CD4-positive, alpha-beta T cell (primary cell): ENCODE results near the gene IKZF1. TPM values are rescaled to one million over a fixed set of nuclear protein-coding genes. Genes with fewer than 3 reads are reported as not detected.
A peak's percentile ranks its signal among the peaks of the same experiment; 100 is the strongest.

Experiments
- ATAC-seq: fragments of 200-7000 bp; cut with Tn5 transposase; one replicate; pipeline ENCODE4 v1.10.0; 2022; ENCODE audit warnings: mild to moderate bottlenecking; ENCODE audit not compliant: poor library complexity
- CTCF ChIA-PET: fragments of 350-600 bp; sonication (Branson Sonifier 250); formaldehyde crosslinking; loops from one replicate; lab custom pipeline; 2021; ENCODE audit warnings: antibody characterized with exemption, inconsistent platforms; lab: Charles Lee
- POLR2A ChIA-PET: fragments of 350-600 bp; sonication (Branson Sonifier 250); formaldehyde crosslinking; loops from one replicate; lab custom pipeline; 2021; ENCODE audit warnings: antibody characterized with exemption, inconsistent platforms; lab: Charles Lee
- DNase-seq, 14 experiments: peaks; one replicate each; pipeline ENCODE4 v3.0.0-alpha.2; 2013 to 2020; ENCODE audit warnings: mixed read lengths in 2 of 14
- H3K27ac ChIP-seq, 2 donors: one replicate each; pipeline versions ENCODE4 v1.5.1 to v1.7.0; 2013; ENCODE audit warnings: low read length in 2 of 2, low read depth in 1 of 2, mild to moderate bottlenecking in 1 of 2
- H3K27me3 ChIP-seq, 2 experiments: 1 replicate in 1 of 2; 2 replicates in 1 of 2; pipeline versions ENCODE4 v1.6.1 to v1.7.0; 2013; ENCODE audit warnings: low read length in 2 of 2, control low read depth in 1 of 2, mild to moderate bottlenecking in 1 of 2, moderate library complexity in 1 of 2; ENCODE audit not compliant: insufficient read depth in 2 of 2, control insufficient read depth in 1 of 2
- H3K36me3 ChIP-seq: one replicate; pipeline ENCODE4 v1.6.1; 2013; ENCODE audit warnings: low read length, control low read depth; ENCODE audit not compliant: insufficient read depth
- H3K4me1 ChIP-seq: one replicate; pipeline ENCODE4 v1.6.1; 2013; ENCODE audit warnings: low read length, control low read depth; ENCODE audit not compliant: insufficient read depth
- H3K4me3 ChIP-seq: one replicate; pipeline ENCODE4 v1.5.1; 2013; ENCODE audit warnings: mild to moderate bottlenecking, low read length, moderate library complexity
- H3K9me3 ChIP-seq, 2 experiments: 1 replicate in 1 of 2; 2 replicates in 1 of 2; pipeline versions ENCODE4 v1.6.1 to v1.7.0; 2013; ENCODE audit warnings: low read length in 2 of 2, mild to moderate bottlenecking in 2 of 2, control low read depth in 1 of 2, moderate library complexity in 1 of 2; ENCODE audit not compliant: control insufficient read depth in 1 of 2, insufficient read depth in 1 of 2
- H3K27ac Mint-ChIP-seq: one replicate; pipeline ENCODE4 v1.8.0; 2020; ENCODE audit warnings: mixed read lengths
- H3K27me3 Mint-ChIP-seq: one replicate; pipeline ENCODE4 v1.8.0; 2021; ENCODE audit warnings: mixed read lengths
- H3K36me3 Mint-ChIP-seq: one replicate; pipeline ENCODE4 v1.8.0; 2021; ENCODE audit warnings: low read depth, mixed read lengths
- H3K4me1 Mint-ChIP-seq: one replicate; pipeline ENCODE4 v1.8.0; 2021; ENCODE audit warnings: low read depth, mixed read lengths
- H3K4me3 Mint-ChIP-seq: one replicate; pipeline ENCODE4 v1.8.0; 2020; ENCODE audit warnings: mild to moderate bottlenecking, mixed read lengths
- H3K9me3 Mint-ChIP-seq: one replicate; pipeline ENCODE4 v1.8.0; 2020; ENCODE audit warnings: mixed read lengths
- CTCF ChIP-seq: fragments of 200-600 bp; IDR thresholded peaks from one replicate; pipeline ENCODE4 v1.8.0; 2022; ENCODE audit warnings: antibody characterized with exemption, mild to moderate bottlenecking
- intact Hi-C, 2 experiments: fragments of 100-400 bp; cut with DNase I in 1 of 2; cut with micrococcal nuclease in 1 of 2; formaldehyde crosslinking; loops; one replicate each; pipeline versions ENCODE4 v1.15.1 to v1.9.0; 2023 to 2025; cut with DNase I, micrococcal nuclease
- total RNA-seq, 174 experiments: library from RNA in 2 of 174; stranded (reverse) in 2 of 174; gene quantifications; one replicate each; pipeline ENCODE4 v1.2.3 and lab custom pipeline; 2021 to 2026

IKZF1 gene
- total RNA-seq, 2 experiments from 2014 or later = 297 to 300 TPM

- peaks cover 66% of the 10 kb centered on the region for H3K4me1 ChIP-seq
- no peaks in the 10 kb centered on the region for H3K27me3 ChIP-seq
- peaks cover 88% of the 10 kb centered on the region for H3K4me1 Mint-ChIP-seq
- H3K9me3 Mint-ChIP-seq = no peaks in the 10 kb centered on the region
- H3K9me3 ChIP-seq = no peaks in the 10 kb centered on the region
- peak overlapping the region; percentile 11 to 40 for H3K27ac ChIP-seq
- DNase-seq (peak in 1 of 14 experiments; percentile 8), ATAC-seq (no peak)
- H3K36me3 Mint-ChIP-seq = peaks cover 99% of the 10 kb centered on the region
- H3K4me3 ChIP-seq = no peak overlapping the region
- CTCF ChIA-PET = interaction anchor here (0.9 kb wide), 1 partner anchor 12 kb away, joined by 3 read pairs; no protein-coding TSS in a partner anchor
- peaks cover 98% of the 10 kb centered on the region for H3K36me3 ChIP-seq
- no peaks in the 10 kb centered on the region for H3K27me3 Mint-ChIP-seq
- POLR2A ChIA-PET = interaction anchor here (17.4 to 32.3 kb wide), 2 partner anchors 15 to 33 kb away, joined by 342 to 2111 read pairs; partner anchors contain the start of gene IKZF1
- no peak for TF ChIP-seq CTCF
- H3K4me3 Mint-ChIP-seq = peak overlapping the region; percentile 46
- no peak overlapping the region for H3K27ac Mint-ChIP-seq
- intact Hi-C loops = no loop called here
Measured at GRCh38 chr7:50324113-50324512, 19.6 kb downstream of the IKZF1 start.

- DNase-seq = no peak
- peaks cover 80% of the 10 kb centered on the region for H3K4me1 ChIP-seq
- POLR2A ChIA-PET = interaction anchor here (1.9 to 32.3 kb wide), 3 partner anchors 10 to 29 kb away, joined by 10 to 2111 read pairs (median 342); partner anchors contain the start of gene IKZF1
Measured at GRCh38 chr7:50327443-50327842, 22.9 kb downstream of the IKZF1 start.

GRCh38 chr7:50329775-50330174 lies 25.3 kb downstream of the IKZF1 start:
- no peaks in the 10 kb centered on the region for H3K9me3 ChIP-seq
- H3K4me1 ChIP-seq = peaks cover 83% of the 10 kb centered on the region
- DNase-seq = peak in 3 of 14 experiments; percentile 56 to 69 (median 63)
- ATAC-seq = no peak
- H3K27ac ChIP-seq = peak overlapping the region; percentile 87 to 91
- peaks cover 83% of the 10 kb centered on the region for H3K36me3 ChIP-seq
- peaks cover 81% of the 10 kb centered on the region for H3K36me3 Mint-ChIP-seq
- H3K9me3 Mint-ChIP-seq = no peaks in the 10 kb centered on the region
- no peak for TF ChIP-seq CTCF
- no peaks in the 10 kb centered on the region for H3K27me3 Mint-ChIP-seq
- no peak overlapping the region for H3K27ac Mint-ChIP-seq
- intact Hi-C loops = loop anchor here (1.0 to 5.0 kb wide), 2 partner anchors 9 to 38 kb away; no protein-coding TSS in a partner anchor
- no peak overlapping the region for H3K4me3 Mint-ChIP-seq
- no peaks in the 10 kb centered on the region for H3K27me3 ChIP-seq
- H3K4me1 Mint-ChIP-seq = peaks cover 33% of the 10 kb centered on the region
- CTCF ChIA-PET = interaction anchor here (1.0 to 1.4 kb wide), 3 partner anchors 9 to 124 kb away, joined by 3 to 5 read pairs (median 4); no protein-coding TSS in a partner anchor
- POLR2A ChIA-PET = interaction anchor here (1.0 to 32.3 kb wide), 7 partner anchors 9 to 124 kb away, joined by 3 to 2111 read pairs (median 4); partner anchors contain the start of gene IKZF1
- peak overlapping the region; percentile 3 for H3K4me3 ChIP-seq

More at GRCh38 chr7:50327443-50327842, 22.9 kb downstream of the IKZF1 start:
- Histone ChIP-seq H3K4me3 (no peak overlapping the region), H3K27ac (peak overlapping the region; percentile 24 to 43), H3K9me3 (no peaks in the 10 kb centered on the region), H3K36me3 (peaks cover 98% of the 10 kb centered on the region), H3K27me3 (no peaks in the 10 kb centered on the region)
- CTCF ChIA-PET = interaction anchor here (1.1 to 1.9 kb wide), 3 partner anchors 15 to 39 kb away, joined by 4 to 7 read pairs (median 5); no protein-coding TSS in a partner anchor
- H3K4me1 Mint-ChIP-seq = peaks cover 56% of the 10 kb centered on the region
- no peaks in the 10 kb centered on the region for H3K27me3 Mint-ChIP-seq
- TF ChIP-seq CTCF = no peak
- no peak overlapping the region for H3K4me3 Mint-ChIP-seq
- no peak for ATAC-seq
- intact Hi-C loops = no loop called here
- H3K9me3 Mint-ChIP-seq = no peaks in the 10 kb centered on the region
- no peak overlapping the region for H3K27ac Mint-ChIP-seq
- H3K36me3 Mint-ChIP-seq = peaks cover 99% of the 10 kb centered on the region
